Activated T-cell treated with anti-CD3 and anti-CD28 coated beads, Interleukin-2, amount 50 U/mL, for 48 hours (primary cell): ENCODE results near the gene RORC.
"Not testable (repeated sequence)": the region's sequence is repeated elsewhere in the genome, so short reads cannot be mapped to it uniquely, and the experiment has no call there.

Experiments used
- DNase-seq, 2 experiments: peaks; one replicate each; pipeline ENCODE4 v3.0.0-alpha.2; 2020

Gene RORC

DNA sequence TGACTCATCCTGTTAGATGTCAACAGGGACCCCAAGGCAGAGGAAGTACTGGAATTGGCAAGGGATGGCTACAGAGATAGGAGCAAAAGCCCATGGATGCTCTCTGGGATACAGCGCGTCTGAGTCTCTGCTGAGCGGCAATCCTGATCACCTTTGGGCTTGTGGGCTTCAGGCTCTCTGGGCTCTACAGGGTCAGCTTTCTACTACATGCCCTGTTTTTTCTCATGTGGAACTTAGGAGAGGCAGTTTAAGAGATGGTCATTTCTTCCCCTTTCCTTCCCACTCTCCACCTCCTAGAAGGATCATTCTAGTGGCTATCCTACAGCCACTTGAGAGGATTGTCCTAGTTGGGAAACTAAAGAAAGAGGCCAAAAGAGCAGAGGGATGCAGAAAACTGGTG lies 27.7 kb downstream of the RORC start:
- no peak for DNase-seq

DNA sequence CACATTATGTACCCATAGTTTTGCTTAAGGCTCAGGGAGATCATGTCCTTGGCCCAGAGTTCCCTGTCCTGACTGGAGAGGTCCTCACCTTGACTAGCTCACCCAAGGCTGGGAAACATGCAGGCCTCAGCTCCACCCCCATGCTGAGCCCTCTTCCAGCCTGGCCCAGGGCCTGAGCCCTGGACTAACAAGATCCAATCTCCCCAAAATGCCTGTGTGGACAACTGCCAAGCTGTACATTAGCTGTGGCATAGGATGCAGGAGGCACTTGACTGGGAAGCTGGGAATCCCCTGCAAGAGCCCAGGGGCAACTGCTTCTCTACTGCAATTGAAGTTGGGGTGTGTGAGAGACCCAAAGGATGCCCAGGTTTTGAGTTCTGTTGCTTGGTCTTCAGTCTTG lies 28.4 kb downstream of the RORC start:
- DNase-seq, result no peak

DNA sequence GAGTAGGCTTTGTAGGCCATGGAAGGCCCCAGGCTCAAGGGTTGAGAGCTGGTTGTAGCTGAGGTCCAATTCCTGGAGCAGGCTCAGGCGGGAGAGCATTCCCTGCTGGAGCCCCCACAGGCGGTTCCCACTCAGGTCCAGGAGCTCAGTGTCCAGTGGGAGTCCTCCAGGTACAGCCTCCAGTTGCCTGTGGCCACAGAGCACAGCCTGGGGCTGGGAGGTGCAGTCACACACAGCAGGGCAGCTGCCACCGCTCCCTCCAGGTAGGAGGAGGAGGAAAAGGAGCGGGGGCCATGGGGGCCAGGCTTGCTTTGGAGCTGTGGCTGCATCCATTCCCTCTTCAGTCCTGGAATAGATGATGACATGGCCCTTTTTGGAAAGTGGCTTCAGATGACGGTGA lies 29.2 kb downstream of the RORC start:
- no peak for DNase-seq

DNA sequence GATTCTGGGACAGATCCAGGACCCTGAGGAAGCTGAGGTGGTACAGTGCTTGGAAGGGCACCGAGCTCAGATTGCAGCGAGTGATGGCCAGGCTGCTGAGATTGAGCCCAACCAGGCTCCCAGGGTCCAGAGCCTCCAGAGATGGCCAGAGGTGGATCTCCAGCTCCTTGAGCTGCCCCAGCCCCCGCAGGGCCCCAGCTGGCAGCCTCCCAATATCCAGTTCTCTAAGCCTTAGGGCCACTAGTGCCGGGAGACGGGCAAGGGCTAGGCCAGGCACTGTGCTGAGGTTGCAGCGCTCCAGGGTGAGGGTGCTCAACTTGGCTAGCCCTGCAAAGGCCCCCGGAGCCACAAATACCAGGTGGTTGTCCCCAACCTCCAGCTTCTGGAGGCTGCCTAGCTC lies 29.8 kb downstream of the RORC start:
- no peak for DNase-seq

DNA sequence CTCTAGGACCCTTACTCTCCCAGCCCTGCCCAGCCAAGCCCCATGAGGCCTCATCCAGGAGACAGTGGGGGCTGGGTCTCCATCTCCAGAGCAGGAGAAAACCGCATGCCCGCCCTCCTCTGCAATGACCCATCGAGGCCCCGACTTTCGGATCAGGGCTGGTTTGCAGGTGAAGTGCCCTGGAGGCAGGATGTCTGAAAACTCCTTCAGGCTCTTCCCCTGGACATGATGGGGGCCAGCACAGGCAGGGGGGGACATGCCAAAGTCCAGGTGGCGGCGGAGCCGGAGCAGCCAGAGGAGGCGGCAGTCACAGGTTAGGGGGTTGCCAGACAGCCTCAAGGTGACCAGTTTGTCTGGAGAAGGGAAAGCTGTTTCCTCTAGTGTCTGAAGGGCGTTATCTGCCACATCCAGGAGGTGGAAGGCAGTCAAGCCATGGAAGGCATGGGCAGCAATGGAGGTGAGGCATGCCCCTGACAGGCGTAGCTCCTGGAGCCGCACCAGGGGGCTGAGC lies 30.2 kb downstream of the RORC start:
- DNase-seq, result no peak

DNA sequence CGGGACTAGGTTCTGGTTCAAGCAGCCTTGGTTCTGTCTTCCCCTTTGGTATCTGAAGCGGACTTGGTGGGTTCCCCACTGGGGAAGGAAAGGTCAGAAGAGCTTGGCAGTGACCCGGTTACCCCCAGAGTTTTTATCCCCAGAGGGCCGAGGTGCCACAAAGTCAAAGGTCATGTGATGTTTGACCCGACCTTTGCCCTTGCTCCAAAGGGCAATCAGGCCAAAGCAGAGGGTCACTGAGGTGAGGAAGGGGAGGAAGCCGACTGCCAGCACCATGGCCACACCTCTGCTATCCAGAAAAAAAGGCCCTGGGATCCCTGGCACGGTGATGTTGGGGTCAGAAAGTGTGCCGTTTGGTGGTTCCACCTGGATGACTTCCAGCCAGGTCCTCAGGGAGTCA lies 30.8 kb downstream of the RORC start:
- DNase-seq, result no peak

DNA sequence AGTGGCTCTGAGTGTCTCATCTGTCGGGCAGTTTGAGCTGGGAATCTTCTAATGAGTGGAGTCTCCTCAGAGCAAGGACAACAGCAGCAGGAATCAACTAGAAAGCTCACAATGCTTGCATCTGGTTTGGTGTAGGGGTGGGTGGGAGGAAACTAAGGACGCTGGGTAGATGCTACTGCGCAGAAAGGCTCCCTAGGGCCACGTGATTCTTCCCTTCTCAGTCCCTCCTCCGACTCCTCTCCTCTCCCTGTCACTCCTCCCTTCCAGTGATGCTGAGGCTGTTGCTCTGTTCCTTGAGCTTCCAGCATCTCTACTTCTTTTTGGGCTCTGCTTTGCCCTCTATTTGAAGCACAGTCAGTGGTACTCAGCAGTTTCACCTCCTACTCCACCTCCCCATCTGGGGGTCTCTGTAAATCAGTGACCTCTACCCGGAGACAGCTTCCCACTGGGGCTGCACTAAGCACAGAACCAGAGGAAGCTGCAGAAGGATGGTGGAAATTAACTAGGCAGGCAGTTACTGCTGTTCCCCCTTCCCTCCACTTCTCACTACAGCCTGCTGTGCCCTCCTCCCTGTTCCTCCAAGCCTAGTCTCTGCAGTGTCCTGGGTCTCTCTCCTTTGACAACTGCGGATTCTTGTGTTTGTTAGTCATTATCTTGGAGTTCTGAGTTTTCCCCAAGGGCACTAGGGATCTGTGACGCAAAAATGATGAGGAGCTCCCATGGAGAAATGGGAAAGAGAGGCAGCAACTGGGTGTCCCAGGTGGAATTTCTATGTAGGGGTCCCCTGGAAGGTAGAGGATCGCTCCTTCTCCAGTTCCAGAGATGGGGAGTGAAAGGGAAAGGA lies 32.2 kb downstream of the RORC start:
- no peak for DNase-seq

DNA sequence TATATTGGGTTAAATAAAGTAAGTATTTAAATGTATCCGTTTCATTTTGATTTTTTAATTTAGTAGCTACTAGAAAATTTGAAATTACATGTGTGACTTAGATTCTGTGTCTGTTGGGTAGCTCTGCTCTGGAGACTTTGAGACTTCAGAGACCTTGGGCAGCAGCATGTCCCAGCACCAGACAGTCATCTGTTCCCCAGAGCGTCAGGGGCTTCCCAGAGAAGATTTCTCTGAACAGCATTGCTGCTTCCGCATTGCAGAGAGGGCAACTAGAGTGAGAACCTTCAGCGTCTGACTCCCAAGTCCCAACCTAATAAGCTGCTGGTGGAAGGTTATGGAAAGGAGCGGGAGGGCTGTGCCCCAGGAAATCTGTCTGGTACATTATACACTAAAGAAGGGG lies 33.0 kb downstream of the RORC start:
- DNase-seq, result no peak

DNA sequence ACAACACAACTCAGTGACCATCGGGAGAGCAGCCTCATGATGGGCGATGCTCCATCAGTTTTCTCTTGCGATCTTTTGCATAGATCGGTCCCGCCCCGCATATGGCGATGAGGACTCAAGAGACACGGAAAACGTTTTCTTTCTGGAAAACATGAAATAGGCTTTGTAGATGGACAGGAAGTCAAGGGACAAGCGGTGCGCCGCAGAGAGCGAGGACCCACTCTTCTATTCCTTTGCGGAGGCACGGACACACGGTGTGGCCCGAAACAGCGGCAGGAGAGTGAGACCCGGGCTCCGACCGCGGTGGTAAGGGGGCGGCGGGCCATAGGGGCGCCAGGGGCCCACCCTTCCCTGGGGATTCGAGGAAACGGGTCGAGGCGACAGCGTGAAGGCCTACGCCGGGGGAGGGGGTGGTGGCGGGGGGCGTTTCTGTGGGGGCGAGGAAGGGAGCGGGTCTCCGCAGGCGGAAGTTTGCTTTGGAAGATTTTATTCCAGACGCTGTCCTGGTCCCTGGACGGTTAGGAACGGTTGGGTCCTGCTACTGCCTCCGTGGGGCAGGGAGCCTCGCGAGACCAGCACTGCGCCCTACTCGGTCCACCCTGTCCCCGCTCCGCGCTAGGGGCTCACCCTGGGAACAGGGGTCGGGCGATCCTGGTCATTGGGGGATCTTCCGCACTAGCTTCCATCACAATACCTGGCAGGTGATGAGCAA lies 40.5 kb downstream of the RORC start:
- peak; percentile 28 to 31 for DNase-seq

DNA sequence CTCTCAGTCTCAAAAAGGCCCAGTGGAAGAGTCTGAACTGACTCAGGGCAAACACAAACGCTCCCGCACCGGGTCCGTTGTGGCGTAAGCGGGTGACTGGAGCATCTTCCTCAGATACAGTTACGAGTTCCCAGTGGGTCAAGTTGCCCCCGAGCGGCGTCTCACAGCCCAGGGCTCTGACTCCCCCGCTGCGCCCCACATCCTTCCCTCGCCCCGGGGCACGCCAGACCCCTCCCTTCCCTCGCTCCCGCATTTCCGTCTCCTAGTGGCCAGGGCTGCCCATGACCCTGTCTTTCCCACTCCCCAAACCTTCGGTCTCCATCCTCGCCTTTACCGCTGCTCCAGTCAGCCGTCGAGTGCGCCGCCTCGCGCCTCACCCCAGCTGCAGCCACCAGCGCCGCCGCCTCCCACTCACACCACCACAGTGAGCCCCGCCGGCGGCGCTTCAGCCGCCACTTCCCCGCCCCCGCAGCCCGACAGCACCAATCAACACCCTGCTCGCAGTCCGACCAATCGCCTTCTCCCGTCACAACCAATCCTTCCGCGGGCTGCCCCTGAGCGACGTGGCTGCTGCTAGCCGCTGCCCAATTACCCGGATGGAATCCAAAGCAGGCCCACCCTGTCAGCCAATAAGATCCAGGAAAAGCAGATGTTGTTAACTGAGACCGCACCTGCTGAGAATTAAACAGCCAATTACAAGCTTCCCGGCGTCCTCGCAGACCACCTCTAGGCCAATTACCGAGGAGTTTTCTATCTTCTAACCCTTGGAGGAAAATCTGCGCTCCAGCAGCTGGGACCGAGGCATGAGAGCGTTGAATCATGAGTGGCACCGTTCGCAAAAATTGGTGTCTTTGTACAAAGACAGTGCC lies 41.3 kb downstream of the RORC start, which contains the start of gene TDRKH:
TDRKH (minus strand) TSS at position 430 of the 869 bp plus-strand sequence. CDS start 7,478 bp downstream, outside the sequence.
- DNase-seq, result peak; percentile 98 to 99

DNA sequence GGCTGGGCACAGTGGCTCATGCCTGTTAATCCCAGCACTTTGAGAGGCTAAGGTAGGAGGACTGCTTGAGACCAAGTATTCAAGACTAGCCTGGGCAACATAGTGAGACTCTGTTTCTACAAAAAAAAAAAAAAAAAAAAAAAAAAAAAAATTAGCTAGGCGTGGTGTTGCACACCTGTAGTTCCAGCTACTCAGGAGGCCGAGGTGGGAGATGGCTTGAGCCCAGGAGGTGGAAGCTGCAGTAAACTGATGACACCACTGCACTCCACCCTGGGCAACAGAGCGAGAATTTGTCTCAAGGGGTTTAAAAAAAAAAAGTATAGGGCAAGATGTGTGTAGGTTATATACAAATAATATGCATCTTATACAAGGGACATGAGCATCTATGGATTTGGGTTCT lies 43.9 kb downstream of the RORC start:
- no peak for DNase-seq

DNA sequence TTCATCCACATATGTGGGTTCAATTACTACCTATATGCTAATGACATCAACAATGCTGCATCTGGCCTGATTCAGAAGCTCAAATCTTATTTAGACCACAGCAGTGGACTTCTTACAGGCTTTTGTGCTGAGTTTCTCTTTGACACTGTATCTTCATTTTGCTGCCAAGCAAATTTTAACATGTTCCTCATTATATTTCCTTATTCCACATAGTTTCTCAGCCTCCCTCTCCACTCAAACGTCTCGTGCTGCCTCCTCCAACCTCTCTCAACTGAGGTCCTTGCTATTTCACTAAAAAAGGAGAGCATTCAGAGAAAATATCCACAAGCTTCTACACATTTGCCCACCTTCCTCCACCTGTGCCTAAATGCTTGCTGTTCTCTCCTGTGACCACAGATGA lies 47.8 kb downstream of the RORC start:
- DNase-seq, result no peak

DNA sequence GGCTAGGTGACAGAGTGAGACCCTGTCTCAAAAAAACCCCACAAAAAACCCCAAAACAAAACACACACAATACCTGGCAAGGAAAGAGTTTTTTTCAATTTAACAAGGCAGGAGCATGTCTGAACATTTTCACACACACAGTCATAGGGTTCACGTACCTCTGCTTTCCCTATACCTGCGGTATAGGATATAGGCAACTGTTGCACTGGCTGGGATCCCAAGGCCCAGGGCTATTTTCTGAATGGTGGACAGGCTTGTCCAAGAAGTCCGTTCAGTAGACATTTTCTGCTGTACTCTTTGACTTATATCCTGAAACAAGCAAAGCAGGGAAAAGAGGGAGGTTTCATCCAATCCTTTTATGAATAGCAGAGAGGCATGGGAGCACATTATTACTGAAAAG lies 48.9 kb downstream of the RORC start:
- DNase-seq, result no peak

DNA sequence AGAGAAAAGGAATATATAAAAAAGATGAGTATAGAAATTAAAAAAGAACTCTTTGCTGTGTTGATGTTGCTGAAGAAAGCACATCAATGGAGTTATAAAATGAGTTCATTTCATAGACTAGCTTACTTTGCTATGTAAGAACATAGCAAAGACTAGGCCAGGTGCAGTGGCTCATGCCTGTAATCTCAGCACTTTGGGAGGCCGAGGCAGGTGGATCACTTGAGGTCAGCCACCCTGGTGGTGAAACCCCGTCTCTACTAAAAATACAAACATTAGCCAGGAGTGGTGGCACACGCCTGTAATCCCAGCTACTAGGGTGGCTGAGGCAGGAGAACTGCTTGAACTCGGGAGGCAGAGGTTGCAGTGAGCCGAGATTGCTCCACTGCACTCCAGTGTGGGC lies 49.6 kb downstream of the RORC start:
- not testable (repeated sequence) for DNase-seq

DNA sequence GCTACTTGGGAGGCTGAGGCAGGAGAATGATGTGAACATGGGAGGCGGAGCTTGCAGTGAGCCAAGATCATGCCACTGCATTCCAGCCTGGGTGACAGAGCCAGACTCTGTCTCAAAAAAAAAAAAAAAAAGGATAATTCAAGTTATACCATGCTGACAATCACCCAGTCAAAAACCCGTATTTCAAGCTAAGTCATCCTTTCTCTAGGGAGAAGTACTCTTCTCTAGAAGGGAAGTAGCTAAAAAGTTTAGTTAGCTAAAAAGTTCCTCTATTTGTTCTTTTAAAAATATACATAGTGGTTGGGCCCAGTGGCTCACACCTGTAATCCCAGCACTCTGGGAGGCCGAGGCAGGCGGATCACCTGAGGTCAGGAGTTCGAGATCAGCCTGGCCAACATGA lies 50.9 kb downstream of the RORC start:
- DNase-seq, result not testable (repeated sequence)

DNA sequence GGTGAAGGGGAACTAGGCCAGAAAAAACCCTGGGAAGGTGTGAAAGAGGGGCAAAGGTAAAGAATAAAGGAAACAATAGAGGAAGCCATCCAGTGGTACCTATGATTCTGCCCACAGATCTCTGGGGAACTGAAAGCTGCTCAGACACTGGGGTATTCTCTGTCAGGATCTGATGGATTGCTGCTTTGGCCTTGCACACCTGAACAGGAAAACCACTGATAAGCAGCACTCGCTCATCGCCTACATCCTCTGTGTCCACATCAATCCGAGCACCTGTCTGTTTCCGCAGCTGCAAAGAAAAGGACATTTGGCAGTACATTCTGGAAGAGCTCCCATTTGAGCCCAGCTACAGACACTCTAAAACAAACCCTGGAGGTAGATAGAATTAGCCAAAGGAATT lies 51.8 kb downstream of the RORC start:
- DNase-seq, result no peak

DNA sequence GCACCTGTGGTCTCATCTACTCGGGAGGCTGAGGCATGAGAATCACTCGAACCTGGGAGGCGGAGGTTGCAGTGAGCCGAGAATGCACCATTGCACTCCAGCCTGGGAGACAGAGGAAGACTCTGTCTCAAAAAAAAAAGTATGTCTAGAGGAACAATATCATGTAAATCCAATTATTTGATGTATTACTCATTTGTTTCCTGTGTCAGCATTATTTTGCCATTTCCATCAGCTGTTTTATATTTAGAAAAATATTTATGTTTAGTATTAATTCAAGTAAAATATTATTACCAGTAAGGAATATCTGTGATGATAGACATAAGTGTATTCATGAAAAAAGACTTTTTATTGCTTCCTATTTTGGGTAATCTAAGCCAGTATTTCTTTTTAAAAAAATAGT lies 54.3 kb downstream of the RORC start:
- DNase-seq, result no peak

DNA sequence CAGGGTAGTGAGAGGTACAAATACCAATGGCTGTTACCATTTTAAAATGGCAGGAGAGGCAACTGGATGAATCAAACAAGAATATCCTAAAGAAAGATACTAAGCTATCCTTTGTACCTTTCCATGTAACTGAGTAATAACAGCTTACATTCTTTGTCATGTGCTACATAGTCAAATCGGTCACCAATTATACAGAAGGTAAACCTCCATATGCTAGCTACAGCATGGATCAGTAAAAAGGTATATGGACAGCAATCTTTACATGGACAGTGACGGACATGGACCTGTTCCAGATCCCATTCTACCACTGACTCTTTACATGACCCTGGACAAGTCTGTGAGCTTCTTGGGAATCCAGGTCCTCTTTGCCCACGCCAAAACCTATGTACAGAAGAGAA lies 54.9 kb downstream of the RORC start:
- DNase-seq, result no peak

DNA sequence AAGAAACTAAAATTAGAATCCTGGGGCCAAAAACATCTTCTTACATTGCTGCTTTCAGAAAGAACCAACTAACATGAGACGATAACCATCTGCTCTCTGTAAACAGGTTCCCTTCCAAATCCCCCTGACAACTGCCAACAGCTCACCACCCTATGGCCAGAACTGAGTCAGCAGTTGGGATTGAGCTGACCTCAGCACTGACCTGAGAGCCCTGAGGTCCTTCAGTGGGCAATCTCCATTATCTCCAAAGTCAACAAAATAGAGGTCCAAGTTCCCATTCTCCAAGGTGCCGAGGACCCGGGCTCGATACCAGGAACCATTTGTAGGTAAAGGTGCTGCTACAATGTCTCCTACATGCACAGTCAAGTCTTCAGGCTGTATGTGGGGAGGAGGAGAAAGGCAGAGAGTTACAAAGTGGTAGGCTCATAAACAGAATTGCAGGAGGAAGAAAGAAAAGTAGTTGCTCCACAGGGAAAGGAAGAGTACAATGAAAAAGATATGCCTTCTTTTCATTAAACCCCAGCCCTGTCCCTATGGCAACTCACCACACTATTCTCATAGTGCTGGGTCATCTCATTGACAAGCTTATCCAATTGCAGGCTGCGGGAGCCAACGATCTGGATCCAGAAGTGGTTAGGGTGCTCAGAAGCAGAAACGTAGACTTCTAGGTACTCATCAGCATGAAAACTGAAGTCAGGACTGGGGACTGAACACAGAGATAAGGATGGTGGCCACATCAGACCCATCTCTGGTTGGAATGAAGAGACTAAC lies 55.5 kb downstream of the RORC start:
- no peak for DNase-seq

DNA sequence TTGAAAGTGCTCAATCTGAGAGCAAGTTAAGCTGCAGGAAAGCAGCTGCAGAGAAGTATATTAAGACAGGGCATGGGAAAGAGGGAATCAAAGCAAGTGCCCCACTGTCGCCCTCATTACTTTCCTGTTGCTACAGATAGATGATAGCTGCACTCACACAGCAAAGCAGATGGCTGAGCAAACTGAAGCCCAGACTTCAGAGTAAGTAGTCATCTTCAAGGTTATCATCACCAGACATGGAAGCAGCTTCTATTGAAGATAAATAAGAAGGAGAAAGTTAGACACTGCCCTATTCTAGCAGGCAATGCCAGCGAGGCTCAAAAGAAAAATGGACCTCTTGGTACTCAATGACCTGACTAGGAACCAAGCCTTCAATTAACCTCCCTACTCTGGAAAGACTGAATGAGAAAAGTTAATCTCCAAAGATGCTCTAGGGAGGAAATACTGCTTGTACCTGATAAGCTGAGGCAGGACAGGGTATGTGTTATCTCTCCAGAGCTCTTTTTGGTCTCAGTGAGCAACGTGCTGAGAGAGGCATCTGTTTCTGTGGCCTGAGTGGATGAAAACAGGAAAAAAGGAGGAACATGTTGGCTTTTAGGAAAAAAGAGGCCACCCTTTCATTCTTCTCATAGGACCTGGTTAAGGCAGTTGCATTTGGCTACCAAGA lies 57.2 kb downstream of the RORC start:
- no peak for DNase-seq

DNA sequence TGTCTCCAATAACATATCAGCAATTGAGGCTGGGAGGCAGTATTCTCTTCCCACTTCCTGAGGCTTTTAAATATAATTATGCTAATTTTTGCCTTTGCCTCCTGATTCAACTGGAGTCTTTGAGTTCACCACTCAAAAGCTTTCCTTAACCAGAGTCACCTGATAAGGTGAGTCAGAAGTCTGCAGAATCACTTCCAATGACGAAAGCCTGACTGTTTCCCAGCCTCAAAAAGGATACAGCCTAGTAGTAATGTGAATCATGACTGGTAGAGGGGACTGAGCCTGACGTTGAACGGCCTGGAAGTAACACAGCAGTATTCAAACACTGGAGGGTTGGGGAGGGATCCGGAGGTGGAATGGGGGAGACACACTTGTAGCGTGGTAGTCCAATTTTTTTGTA lies 57.9 kb downstream of the RORC start:
- DNase-seq, result no peak

DNA sequence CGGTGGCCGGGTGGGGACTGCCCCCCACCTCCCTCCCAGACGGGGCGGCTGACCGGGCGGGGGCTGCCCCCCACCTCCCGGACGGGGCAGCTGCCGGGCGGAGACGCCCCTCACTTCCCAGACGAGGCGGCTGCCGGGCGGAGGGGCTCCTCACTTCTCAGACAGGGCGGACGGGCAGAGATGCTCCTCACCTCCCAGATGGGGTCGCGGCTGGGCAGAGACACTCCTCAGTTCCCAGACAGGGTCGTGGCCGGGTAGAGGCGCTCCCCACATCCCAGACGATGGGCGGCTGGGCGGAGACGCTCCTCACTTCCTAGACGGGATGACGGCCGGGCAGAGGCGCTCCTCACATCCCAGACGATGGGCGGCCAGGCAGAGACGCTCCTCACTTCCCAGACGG lies 62.3 kb downstream of the RORC start:
- DNase-seq, result not testable (repeated sequence)
